ENCODE results near the gene B4GAT1. TPM values are rescaled to one million over a fixed set of nuclear protein-coding genes. Genes with fewer than 3 reads are reported as not detected.

B4GAT1 gene
- total RNA-seq, 1 experiment from 2014 or later: 41.1 TPM

- ATAC-seq: no peak
- no peaks in the 10 kb centered on the region for H3K9me2 ChIP-seq (replicated peaks; ENCODE audit: low read length)
- peaks cover 17% of the 10 kb centered on the region; the same call in 1 of the 2 replicates for H3K36me3 ChIP-seq (ENCODE audit: low read depth, low read length)
- no peak overlapping the region for H3K27ac ChIP-seq (ENCODE audit: low read length)
- BruUV-seq (replicated peaks): no TSS peak
- H3K9ac ChIP-seq (ENCODE audit: low read length): no peak overlapping the region
- H3F3A ChIP-seq (ENCODE audit: low read length, unreplicated experiment): peaks cover 7% of the 10 kb centered on the region
- intact Hi-C loops (cut with micrococcal nuclease): no loop called here
- no peak overlapping the region for H2AFZ ChIP-seq (ENCODE audit: low read length)
- peaks cover 33% of the 10 kb centered on the region for H3K79me2 ChIP-seq (ENCODE audit: low read length)
- no peaks in the 10 kb centered on the region for H3K27me3 ChIP-seq (ENCODE audit: low read length)
- H3K4me1 ChIP-seq (ENCODE audit: insufficient read depth, low read length): peaks cover 38% of the 10 kb centered on the region
- no peaks in the 10 kb centered on the region for H4K20me1 ChIP-seq (ENCODE audit: low read length)
- POLR2A ChIA-PET (ENCODE audit: unreplicated experiment): no interaction called here
- CTCF ChIA-PET: no interaction called here
- H3K4me2 ChIP-seq (ENCODE audit: low read length): no peak overlapping the region
- H3K4me3 ChIP-seq (ENCODE audit: low read length): no peak overlapping the region
- TF ChIP-seq EZH2phosphoT487 (IDR thresholded peaks at IDR 0.05; ENCODE audit: borderline replicate concordance, low read length): no peak
- TF ChIP-seq CTCF (conservative IDR thresholded peaks at IDR 0.05; ENCODE audit: low read depth, low read length): no peak
- no peak for TF ChIP-seq EZH2 (IDR thresholded peaks at IDR 0.05; ENCODE audit: low read length, unreplicated experiment)
- DNase-seq: no peak
- no peaks in the 10 kb centered on the region for H3K9me3 ChIP-seq (ENCODE audit: low read length)
Observed at GRCh38 chr11:66341502-66342126, 5.8 kb downstream of the B4GAT1 start.

GRCh38 chr11:66340596-66341501 is 6.6 kb downstream of the B4GAT1 start:
- Histone ChIP-seq H3K9me2 (replicated peaks; ENCODE audit: low read length) (no peaks in the 10 kb centered on the region), H3K27me3 (ENCODE audit: low read length) (no peaks in the 10 kb centered on the region), H3K36me3 (ENCODE audit: low read depth, low read length) (peaks cover 17% of the 10 kb centered on the region; the same call in 1 of the 2 replicates), H4K20me1 (ENCODE audit: low read length) (no peaks in the 10 kb centered on the region), H3K4me1 (ENCODE audit: insufficient read depth, low read length) (peaks cover 38% of the 10 kb centered on the region), H3K9me3 (ENCODE audit: low read length) (no peaks in the 10 kb centered on the region), H3K79me2 (ENCODE audit: low read length) (peaks cover 29% of the 10 kb centered on the region), H3K4me3 (ENCODE audit: low read length) (no peak overlapping the region), H2AFZ (ENCODE audit: low read length) (no peak overlapping the region), H3K27ac (ENCODE audit: low read length) (no peak overlapping the region), H3F3A (ENCODE audit: low read length, unreplicated experiment) (peaks cover 7% of the 10 kb centered on the region), H3K4me2 (ENCODE audit: low read length) (no peak overlapping the region), H3K9ac (ENCODE audit: low read length) (no peak overlapping the region)
- TF ChIP-seq EZH2 (IDR thresholded peaks at IDR 0.05; ENCODE audit: low read length, unreplicated experiment): no peak
- TF ChIP-seq EZH2phosphoT487 (IDR thresholded peaks at IDR 0.05; ENCODE audit: borderline replicate concordance, low read length): no peak
- TF ChIP-seq CTCF (conservative IDR thresholded peaks at IDR 0.05; ENCODE audit: low read depth, low read length): no peak
- DNase-seq (no peak), ATAC-seq (no peak)
- CTCF ChIA-PET: no interaction called here
- intact Hi-C loops (cut with micrococcal nuclease): no loop called here
- BruUV-seq (replicated peaks): no TSS peak
- POLR2A ChIA-PET (ENCODE audit: unreplicated experiment): no interaction called here
